HepG2 (cell line): ENCODE measurements around the gene CYSRT1. TPM values are rescaled to one million over a fixed set of nuclear protein-coding genes. Genes with fewer than 3 reads are reported as not detected.

Experiments
- AFF4 ChIP-seq: sonication (generic); formaldehyde crosslinking; IDR thresholded peaks from 2 replicates; pipeline ENCODE4 v1.4.0; 2020; ENCODE audit warnings: missing genetic modification reagents
- ELF1 ChIP-seq: sonication (generic); formaldehyde crosslinking; IDR thresholded peaks from 2 replicates; pipeline ENCODE4 v1.4.0; 2020; ENCODE audit warnings: missing genetic modification reagents
- MAFK ChIP-seq, 2 experiments: IDR thresholded peaks in 1 of 2; conservative IDR thresholded peaks in 1 of 2; 2 replicates each; pipeline ENCODE4 v1.6.1; 2011; ENCODE audit warnings: improper control_type of control experiment in 2 of 2, low read length in 2 of 2
- MYC ChIP-seq: sonication (generic); formaldehyde crosslinking; IDR thresholded peaks from 2 replicates; pipeline ENCODE4 v1.9.0; 2021; ENCODE audit warnings: missing genetic modification reagents, borderline replicate concordance
- NFE2L2 ChIP-seq: fragments of 150-350 bp; IDR thresholded peaks from 2 replicates; pipeline ENCODE4 v1.6.1; 2014; ENCODE audit warnings: low read length
- POLR2AphosphoS5 ChIP-seq: IDR thresholded peaks from 2 replicates; pipeline ENCODE4 v1.6.1; 2012; ENCODE audit warnings: low read depth, low read length
- POLR2G ChIP-seq: fragments of 200-400 bp; formaldehyde crosslinking; IDR thresholded peaks from 2 replicates; pipeline ENCODE4 v1.6.1; 2018; ENCODE audit warnings: mild to moderate bottlenecking, low read depth, low read length, moderate library complexity
- PRDM4 ChIP-seq: sonication (generic); formaldehyde crosslinking; IDR thresholded peaks from 2 replicates; pipeline ENCODE4 v1.9.0; 2021; ENCODE audit warnings: missing genetic modification reagents, borderline replicate concordance
- RCOR2 ChIP-seq: IDR thresholded peaks from 2 replicates; pipeline ENCODE4 v1.6.1; 2016; ENCODE audit warnings: missing biosample characterization, missing genetic modification reagents
- RERE ChIP-seq: IDR thresholded peaks from 2 replicates; pipeline ENCODE4 v1.6.1; 2016; ENCODE audit warnings: low read depth, missing genetic modification reagents, missing compliant biosample characterization
- RFXAP ChIP-seq: sonication (generic); formaldehyde crosslinking; IDR thresholded peaks from 2 replicates; pipeline ENCODE4 v1.4.0; 2020; ENCODE audit warnings: missing genetic modification reagents, borderline replicate concordance
- STAT5B ChIP-seq: sonication (generic); formaldehyde crosslinking; IDR thresholded peaks from 2 replicates; pipeline ENCODE4 v1.4.0; 2020; ENCODE audit warnings: missing genetic modification reagents
- TBX3 ChIP-seq: fragments of 450-650 bp; IDR thresholded peaks from 2 replicates; pipeline ENCODE4 v1.6.1; 2017; ENCODE audit warnings: antibody characterized with exemption, mild to moderate bottlenecking, inconsistent platforms, borderline replicate concordance
- ZFP82 ChIP-seq: sonication (generic); formaldehyde crosslinking; IDR thresholded peaks from 2 replicates; pipeline ENCODE4 v1.5.1; 2020; ENCODE audit warnings: mild to moderate bottlenecking, missing genetic modification reagents, borderline replicate concordance
- ZNF441 ChIP-seq: sonication (generic); formaldehyde crosslinking; IDR thresholded peaks from 2 replicates; pipeline ENCODE4 v1.7.0; 2021; ENCODE audit warnings: missing genetic modification reagents, borderline replicate concordance
- ZNF788 ChIP-seq: sonication (generic); formaldehyde crosslinking; IDR thresholded peaks from 2 replicates; pipeline ENCODE4 v1.5.0; 2020; ENCODE audit warnings: mild to moderate bottlenecking, missing genetic modification reagents, borderline replicate concordance
- ZSCAN25 ChIP-seq: sonication (generic); formaldehyde crosslinking; IDR thresholded peaks from 2 replicates; pipeline ENCODE4 v1.8.0; 2022; ENCODE audit warnings: mild to moderate bottlenecking, missing genetic modification reagents
- polyA plus RNA-seq, 8 experiments: library from polyadenylated mRNA; depleted of rRNA in 3 of 8; stranded (reverse) in 7 of 8; unstranded in 1 of 8; fragments of >200 nt; fragmentation: Illumina TruSeq in 4 of 8; extraction: Trizol in 4 of 8; gene quantifications; 2 replicates each; pipeline versions ENCODE4 v1.2.1 to v1.2.3, GENCODE V29; 2011 to 2016; ENCODE audit warnings: low read depth in 4 of 8, missing spikeins in 1 of 8, mixed read lengths in 1 of 8; ENCODE audit not compliant: insufficient read depth in 1 of 8
- total RNA-seq, 5 experiments: library from RNA; depleted of rRNA; stranded (reverse); fragments of >200 nt; fragmentation: Illumina TruSeq; extraction: Trizol; gene quantifications; 2 replicates each; pipeline ENCODE4 v1.2.3, GENCODE V29; 2016; ENCODE audit warnings: low read depth in 1 of 5

The CYSRT1 gene
- total and polyA plus RNA-seq, 2 of the 13 experiments (the other 11 are each of a cell fraction or from before 2014, with no cell fraction given) = 1.5 to 2.1 TPM

- no peak for TF ChIP-seq AFF4 (CRISPR knock-in tag)
- peak; percentile 44; the same call in 1 of the 2 replicates for TF ChIP-seq ZNF441 (CRISPR knock-in tag)
- TF ChIP-seq RFXAP (CRISPR knock-in tag) = peak; percentile 64; the same call in 1 of the 2 replicates
- peak; percentile 92 for TF ChIP-seq MYC
- TF ChIP-seq TBX3 = no peak
- peak; percentile 82; the same call in 1 of the 2 replicates for TF ChIP-seq ZFP82 (CRISPR knock-in tag)
- TF ChIP-seq ZNF788 = peak; percentile 95
- no peak for TF ChIP-seq RERE (CRISPR knock-in tag)
- TF ChIP-seq ELF1 (CRISPR knock-in tag) = peak; percentile 80
- peak in 1 of 2 experiments; percentile 56; a peak in 2 of 4 replicates for TF ChIP-seq MAFK (conservative IDR thresholded peaks at IDR 0.05 in 1 of 2, IDR thresholded peaks at IDR 0.05 in 1 of 2; ENCODE audit: low read length in 2 of 2)
- no peak for TF ChIP-seq NFE2L2
- TF ChIP-seq PRDM4 = peak; percentile 75
- TF ChIP-seq POLR2G = peak; percentile 75
- peak; percentile 72 for TF ChIP-seq POLR2AphosphoS5
- no peak for TF ChIP-seq RCOR2 (CRISPR knock-in tag)
- peak; percentile 76 for TF ChIP-seq ZSCAN25 (CRISPR knock-in tag)
- TF ChIP-seq STAT5B (CRISPR knock-in tag) = 0 out of 2 replicates have a peak, but pooled peaks have one; percentile 64
Observed at GRCh38 chr9:137188490-137189296, 36.3 kb upstream of the CYSRT1 start, which contains the start of the genes ANAPC2 and SSNA1 (continued).
